ACC112 (cell line): Measurements from ENCODE around the gene LSM7.

Source experiments
- H2AFZ ChIP-seq: fragments of 200-600 bp; sonication (generic); one replicate; pipeline ENCODE4 v1.6.0; 2017; ENCODE audit warnings: antibody characterized with exemption, low read length; ENCODE audit not compliant: unreplicated experiment
- H3K27ac ChIP-seq: fragments of 200-600 bp; sonication (generic); 2 replicates; pipeline ENCODE4 v1.5.1; 2014; ENCODE audit warnings: low read depth, mild to moderate bottlenecking, antibody characterized with exemption, low read length, moderate library complexity
- H3K27me3 ChIP-seq: fragments of 200-600 bp; sonication (generic); 2 replicates; pipeline ENCODE4 v1.6.1; 2014; ENCODE audit warnings: mild to moderate bottlenecking, antibody characterized with exemption, low read length, moderate library complexity, mixed read lengths; ENCODE audit not compliant: insufficient read depth
- H3K36me3 ChIP-seq: fragments of 200-600 bp; sonication (generic); 2 replicates; pipeline ENCODE4 v1.6.1; 2016; ENCODE audit warnings: mild to moderate bottlenecking, antibody characterized with exemption, low read length, moderate library complexity, mixed read lengths; ENCODE audit not compliant: insufficient read depth
- H3K4me1 ChIP-seq: fragments of 200-600 bp; sonication (generic); one replicate; pipeline ENCODE4 v1.6.1; 2016; ENCODE audit warnings: low read length, mixed read lengths; ENCODE audit not compliant: insufficient read depth, unreplicated experiment, control insufficient read depth
- H3K4me3 ChIP-seq: fragments of 200-600 bp; sonication (generic); 2 replicates; pipeline ENCODE4 v1.5.1; 2014; ENCODE audit warnings: mild to moderate bottlenecking, low read depth, low read length
- H3K79me2 ChIP-seq: fragments of 200-600 bp; sonication (generic); one replicate; pipeline ENCODE4 v1.6.0; 2016; ENCODE audit warnings: low read length; ENCODE audit not compliant: control insufficient read depth, unreplicated experiment, insufficient read depth

The LSM7 gene

GRCh38 chr19:2362046-2362969, 33.9 kb upstream of the LSM7 start:
- Histone ChIP-seq H3K4me1 (no peaks in the 10 kb centered on the region), H3K27me3 (peaks cover 11% of the 10 kb centered on the region; the same call in 1 of the 2 replicates), H2AFZ (no peak overlapping the region), H3K4me3 (no peak overlapping the region), H3K27ac (no peak overlapping the region), H3K79me2 (no peaks in the 10 kb centered on the region), H3K36me3 (no peaks in the 10 kb centered on the region)

- no peak overlapping the region for H3K27ac ChIP-seq
- H3K79me2 ChIP-seq = no peaks in the 10 kb centered on the region
- no peaks in the 10 kb centered on the region for H3K36me3 ChIP-seq
- peaks cover 11% of the 10 kb centered on the region; the same call in 1 of the 2 replicates for H3K27me3 ChIP-seq
- no peak overlapping the region for H3K4me3 ChIP-seq
- H3K4me1 ChIP-seq = no peaks in the 10 kb centered on the region
- H2AFZ ChIP-seq = no peak overlapping the region
Measured at GRCh38 chr19:2361246-2362045, 33.1 kb upstream of the LSM7 start.

GRCh38 chr19:2360833-2361232, 32.4 kb upstream of the LSM7 start:
- H3K36me3 ChIP-seq = no peaks in the 10 kb centered on the region
- H3K27ac ChIP-seq = no peak overlapping the region
- H3K4me1 ChIP-seq = no peaks in the 10 kb centered on the region
- no peaks in the 10 kb centered on the region for H3K79me2 ChIP-seq
- H3K27me3 ChIP-seq = peaks cover 11% of the 10 kb centered on the region; the same call in 1 of the 2 replicates
- no peak overlapping the region for H3K4me3 ChIP-seq
- no peak overlapping the region for H2AFZ ChIP-seq

GRCh38 chr19:2359992-2360685, 31.8 kb upstream of the LSM7 start, which contains the start of gene TMPRSS9:
Gene TMPRSS9, plus strand, starts transcription at chr19:2360265. Its CDS starts 29,521 bp downstream, at chr19:2389786.
- Histone ChIP-seq H3K79me2 (no peaks in the 10 kb centered on the region), H3K27ac (no peak within 1 kb of the TSS), H3K36me3 (no peaks in the 10 kb centered on the region), H3K27me3 (peaks cover 11% of the 10 kb centered on the region; the same call in 1 of the 2 replicates), H3K4me1 (no peaks in the 10 kb centered on the region), H3K4me3 (no peak within 1 kb of the TSS), H2AFZ (no peak within 1 kb of the TSS)

GRCh38 chr19:2358548-2359173, 30.3 kb upstream of the LSM7 start:
- Histone ChIP-seq H3K27me3 (peaks cover 11% of the 10 kb centered on the region; the same call in 1 of the 2 replicates), H3K27ac (no peak overlapping the region), H3K79me2 (no peaks in the 10 kb centered on the region), H3K4me1 (no peaks in the 10 kb centered on the region), H3K36me3 (no peaks in the 10 kb centered on the region), H3K4me3 (no peak overlapping the region), H2AFZ (no peak overlapping the region)

GRCh38 chr19:2357279-2358206, 29.2 kb upstream of the LSM7 start:
- Histone ChIP-seq H3K27ac (no peak overlapping the region), H3K4me3 (no peak overlapping the region), H3K27me3 (peaks cover 11% of the 10 kb centered on the region; the same call in 1 of the 2 replicates), H3K36me3 (no peaks in the 10 kb centered on the region), H3K4me1 (no peaks in the 10 kb centered on the region), H2AFZ (no peak overlapping the region), H3K79me2 (no peaks in the 10 kb centered on the region)

- Histone ChIP-seq H3K27ac (no peak overlapping the region), H3K4me1 (no peaks in the 10 kb centered on the region), H3K79me2 (no peaks in the 10 kb centered on the region), H3K4me3 (no peak overlapping the region), H3K27me3 (peaks cover 11% of the 10 kb centered on the region; the same call in 1 of the 2 replicates), H2AFZ (no peak overlapping the region), H3K36me3 (no peaks in the 10 kb centered on the region)
Measured at GRCh38 chr19:2356036-2356646, 27.8 kb upstream of the LSM7 start.

GRCh38 chr19:2355168-2356035, 27.0 kb upstream of the LSM7 start:
- no peaks in the 10 kb centered on the region for H3K36me3 ChIP-seq

More at GRCh38 chr19:2355168-2356035, 27.0 kb upstream of the LSM7 start:
- Histone ChIP-seq H3K27me3 (peaks cover 7% of the 10 kb centered on the region; the same call in 1 of the 2 replicates), H3K79me2 (no peaks in the 10 kb centered on the region), H3K27ac (no peak overlapping the region), H3K4me1 (no peaks in the 10 kb centered on the region), H3K4me3 (no peak overlapping the region), H2AFZ (no peak overlapping the region)
